Measurements from ENCODE around the gene CDRT4.

GRCh38 chr17:15467592-15467991, at the start of gene CDRT4:
- TF ChIP-seq CTCF (conservative IDR thresholded peaks at IDR 0.05), result no peak
- TF ChIP-seq EZH2 (IDR thresholded peaks at IDR 0.05; ENCODE audit: low read depth), result no peak

All from PC-9 (cell line).